Cerebellar nuclear complex (tissue), 1 donor: ENCODE data around the gene GABRP.
"Not testable (repeated sequence)": the region's sequence is repeated elsewhere in the genome, so short reads cannot be mapped to it uniquely, and the experiment has no call there.

Experiments
- DNase-seq, 2 experiments: peaks; one replicate each; lab custom pipeline; 2025; lab: John Stamatoyannopoulos, UW

Gene GABRP

DNA sequence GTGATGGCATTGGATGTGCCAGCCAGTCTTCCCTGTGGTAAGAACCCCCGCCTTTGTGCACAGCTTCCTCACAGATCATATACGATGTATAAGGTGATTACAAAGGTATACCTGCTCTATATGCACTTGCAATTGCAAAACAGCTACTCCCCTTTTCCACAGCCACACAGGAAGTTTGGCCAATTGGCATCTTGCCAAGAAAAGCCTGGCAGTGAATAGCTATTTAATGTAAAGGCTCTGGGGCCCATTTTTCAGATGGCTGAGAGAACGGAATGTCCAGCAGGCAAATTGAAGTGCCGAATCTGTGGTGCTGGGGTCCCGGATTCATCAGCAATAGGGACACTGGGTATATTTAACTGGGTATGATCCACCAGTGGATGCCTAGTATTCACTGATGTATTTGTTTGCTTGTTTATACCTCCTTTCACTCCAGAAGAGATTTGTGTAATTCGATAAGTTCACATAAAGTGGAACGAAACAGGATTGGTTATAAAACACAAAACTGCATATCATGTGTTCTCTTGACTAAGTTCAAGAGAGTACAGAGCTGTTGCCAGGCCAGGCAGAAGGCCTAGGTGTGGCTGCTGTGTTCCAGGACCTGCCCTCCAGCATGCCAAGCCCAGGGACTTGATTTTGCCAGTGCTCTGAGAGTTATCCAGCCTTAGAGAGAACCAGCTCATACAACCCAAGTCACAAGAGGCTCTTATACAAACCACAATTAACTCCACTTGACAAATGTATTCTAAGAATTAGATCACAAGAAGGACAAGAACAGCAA lies 27.7 kb upstream of the GABRP start:
- DNase-seq: no peak

DNA sequence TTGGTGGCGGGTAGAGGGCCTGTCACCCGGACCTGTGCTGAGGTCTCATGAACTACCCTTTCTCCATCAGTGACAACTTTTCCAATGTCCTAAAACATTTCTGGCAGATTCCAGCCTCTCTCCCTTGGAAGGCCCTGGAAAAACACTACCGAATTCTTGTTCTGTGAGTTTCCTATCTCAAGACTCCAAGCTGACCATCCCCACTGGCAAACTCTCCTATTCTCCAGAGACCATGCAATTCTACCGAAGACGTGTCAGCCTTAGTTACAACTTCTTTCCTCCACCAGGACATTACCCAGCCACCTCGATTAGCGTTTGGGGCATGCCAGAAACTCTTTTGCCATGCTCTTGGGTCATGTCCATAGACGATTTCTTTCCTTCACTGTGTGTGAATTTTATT lies 26.8 kb upstream of the GABRP start:
- no peak for DNase-seq

DNA sequence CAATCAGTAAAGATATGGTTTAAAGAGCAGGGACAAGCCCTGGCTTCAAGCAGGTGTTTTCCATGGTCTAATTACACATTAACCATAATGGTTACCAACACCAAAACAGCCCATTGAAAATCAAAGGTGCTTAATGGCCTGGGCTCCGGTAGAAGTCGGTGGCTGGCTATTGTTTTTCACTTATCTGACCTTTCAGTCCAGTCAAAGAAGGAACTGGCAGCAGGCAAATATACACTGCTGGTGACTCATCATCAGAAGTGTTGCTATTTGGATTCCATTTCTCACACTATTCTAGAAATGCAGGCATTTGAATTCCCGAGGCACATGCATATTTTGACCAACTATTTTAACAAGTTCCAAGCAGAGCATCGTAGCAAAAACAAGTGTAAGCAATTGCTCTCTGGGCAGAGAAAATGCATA lies 26.3 kb upstream of the GABRP start:
- DNase-seq: no peak

DNA sequence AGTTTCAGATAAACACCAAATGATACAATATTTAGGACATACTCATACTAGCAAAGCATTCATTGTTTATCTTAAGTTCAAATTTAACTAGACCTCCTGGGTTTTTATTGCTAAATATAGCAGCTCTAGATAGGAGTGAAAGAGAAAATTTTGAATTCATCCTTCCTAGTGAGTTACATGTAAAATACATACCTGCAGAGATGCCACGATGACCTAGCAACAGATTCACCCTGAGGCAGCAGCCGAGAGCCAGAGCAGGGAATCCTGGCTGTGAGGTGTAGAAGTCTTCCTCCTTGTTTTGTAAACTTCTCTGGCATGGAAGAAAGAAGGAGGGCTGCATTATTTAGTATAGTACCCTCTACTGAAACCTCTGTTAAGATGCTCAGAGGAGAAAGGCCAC lies 25.9 kb upstream of the GABRP start:
- no peak for DNase-seq

DNA sequence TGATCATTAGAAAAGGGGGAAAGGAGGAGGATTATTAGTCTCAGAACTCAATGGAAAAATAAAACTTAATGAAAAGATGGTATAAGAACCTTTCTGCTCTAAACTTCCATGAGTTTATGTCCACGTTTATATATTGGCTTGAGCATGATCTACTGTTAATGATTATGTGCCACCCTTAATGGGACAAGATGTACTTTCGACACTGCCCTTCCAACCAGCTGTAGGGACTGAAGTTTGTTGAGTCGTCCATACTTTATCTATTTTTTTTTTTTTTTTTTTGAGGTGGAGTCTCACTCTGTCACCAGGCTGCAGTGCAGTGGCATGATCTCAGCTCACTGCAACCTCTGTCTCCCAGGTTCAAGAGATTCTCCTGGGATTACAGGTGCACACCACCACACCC lies 25.0 kb upstream of the GABRP start:
- no peak for DNase-seq

DNA sequence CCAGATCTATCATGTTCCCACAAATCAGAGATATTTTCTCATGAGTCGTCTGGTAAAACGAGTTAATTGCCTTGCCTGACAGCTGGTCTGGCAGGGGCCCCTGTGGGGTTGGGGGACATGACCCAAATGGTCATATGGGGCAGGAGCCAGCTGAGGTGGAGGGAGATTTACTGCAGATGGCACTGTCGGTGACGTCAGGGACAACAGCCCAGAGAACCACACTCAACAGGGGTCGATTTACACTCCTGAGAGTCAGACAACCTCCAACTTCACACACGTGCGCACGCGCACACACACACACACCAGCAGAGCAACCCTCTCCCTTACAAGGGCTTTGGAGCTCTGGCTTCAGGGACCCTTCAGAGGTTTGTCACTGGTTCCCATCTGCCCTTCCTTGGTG lies 23.4 kb upstream of the GABRP start:
- no peak for DNase-seq

DNA sequence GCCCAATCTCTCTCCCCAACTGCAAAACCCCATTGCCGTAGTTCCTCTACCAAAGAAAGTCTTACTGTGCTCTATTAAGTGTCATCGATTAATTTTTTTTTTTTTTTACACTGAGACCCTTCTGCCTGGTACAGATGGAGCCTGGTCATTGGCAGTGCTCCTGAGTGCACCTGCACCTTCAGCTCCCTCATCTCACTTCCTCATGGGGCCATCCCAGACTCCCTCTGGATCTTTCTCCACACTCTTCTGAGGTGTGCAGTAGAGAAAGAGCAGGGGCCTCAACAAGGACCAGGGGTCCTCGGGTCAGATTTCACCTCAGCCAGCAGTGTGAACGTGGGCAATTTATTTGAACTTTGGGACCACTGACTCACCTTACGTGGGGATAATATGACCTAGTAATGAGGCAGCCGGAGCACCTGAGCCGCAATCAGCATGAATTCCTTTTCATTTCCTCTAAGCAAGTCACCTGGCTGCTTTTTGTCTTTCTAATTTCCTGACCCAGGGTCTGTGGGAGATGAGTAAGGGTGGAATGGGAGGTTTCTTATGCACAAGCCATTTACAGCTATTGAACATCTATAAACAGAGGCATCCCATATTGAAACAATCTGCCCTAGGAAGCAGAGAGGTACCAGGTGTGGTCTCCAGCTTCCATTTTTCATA lies 22.3 kb upstream of the GABRP start:
- DNase-seq: no peak

DNA sequence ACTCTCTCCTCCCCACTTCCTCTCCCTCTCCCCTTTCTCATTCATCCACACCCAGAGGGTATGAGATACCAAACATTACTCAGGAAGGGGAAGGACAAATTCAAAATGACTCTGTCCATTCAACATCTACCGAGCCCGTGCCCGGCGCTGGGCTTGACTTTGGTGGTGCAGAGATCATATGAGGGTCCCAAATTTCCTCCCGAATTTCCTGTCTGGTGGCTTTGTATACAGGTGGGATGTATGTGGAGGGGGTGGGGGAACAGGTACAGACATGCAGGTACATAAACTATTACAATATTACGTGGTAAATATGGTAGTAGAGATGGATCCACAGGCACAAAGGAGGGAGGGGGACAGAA lies 21.8 kb upstream of the GABRP start:
- DNase-seq: no peak

DNA sequence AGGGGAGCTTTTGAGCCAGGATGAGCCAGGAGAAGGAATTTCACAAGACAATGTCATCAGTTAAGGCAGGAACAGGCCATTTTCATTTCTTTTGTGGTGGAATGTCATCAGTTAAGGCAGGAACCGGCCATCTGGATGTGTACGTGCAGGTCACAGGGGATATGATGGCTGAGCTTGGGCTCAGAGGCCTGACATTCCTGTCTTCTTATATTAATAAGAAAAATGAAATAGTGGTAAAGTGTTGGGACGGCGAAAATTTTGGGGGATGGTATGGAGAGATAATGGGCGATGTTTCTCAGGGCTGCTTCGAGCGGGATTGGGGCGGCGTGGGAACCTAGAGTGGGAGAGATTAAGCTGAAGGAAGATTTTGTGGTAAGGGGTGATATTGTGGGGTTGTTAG lies 21.2 kb upstream of the GABRP start:
- DNase-seq: not testable (repeated sequence)

DNA sequence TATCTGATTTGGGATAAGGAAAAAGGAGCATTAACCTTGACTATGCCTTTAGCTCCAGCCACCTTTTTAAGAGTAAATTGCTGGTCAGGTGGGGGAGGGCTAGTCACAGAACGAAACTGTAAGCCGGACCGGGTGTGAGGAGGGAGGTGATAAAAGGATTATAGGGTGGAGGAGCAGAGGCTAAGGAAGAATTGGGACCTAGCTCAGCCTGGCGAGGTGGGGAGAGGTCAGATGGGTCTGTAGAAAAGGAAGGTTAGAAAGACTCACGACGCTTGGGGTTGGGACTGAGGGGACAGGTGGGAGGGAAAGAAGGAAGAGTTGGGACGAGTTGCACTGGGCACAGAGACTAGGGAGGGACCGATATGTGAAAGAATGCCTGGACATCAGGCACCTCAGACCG lies 17.7 kb upstream of the GABRP start:
- DNase-seq: not testable (repeated sequence)

DNA sequence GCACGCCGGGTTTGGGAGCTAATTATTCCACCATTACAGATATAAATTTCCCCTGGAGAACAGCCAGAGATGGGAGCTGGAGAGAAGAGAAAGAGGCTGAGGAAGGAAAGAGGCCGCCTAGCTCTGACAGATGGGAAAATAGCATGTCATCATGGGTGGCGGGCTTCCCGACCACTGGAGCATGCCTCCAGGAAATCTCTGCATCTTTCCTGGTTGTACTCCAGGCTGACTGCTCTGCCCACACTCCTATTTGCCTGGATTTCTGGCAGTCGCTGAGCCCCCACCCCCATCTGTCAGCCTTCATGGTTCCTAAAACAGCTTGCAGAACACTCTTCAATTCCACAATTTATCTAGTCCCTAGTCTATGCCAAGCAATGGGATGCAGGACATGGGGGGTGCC lies 14.3 kb upstream of the GABRP start:
- peak in 1 of 2 experiments; percentile 67 for DNase-seq

DNA sequence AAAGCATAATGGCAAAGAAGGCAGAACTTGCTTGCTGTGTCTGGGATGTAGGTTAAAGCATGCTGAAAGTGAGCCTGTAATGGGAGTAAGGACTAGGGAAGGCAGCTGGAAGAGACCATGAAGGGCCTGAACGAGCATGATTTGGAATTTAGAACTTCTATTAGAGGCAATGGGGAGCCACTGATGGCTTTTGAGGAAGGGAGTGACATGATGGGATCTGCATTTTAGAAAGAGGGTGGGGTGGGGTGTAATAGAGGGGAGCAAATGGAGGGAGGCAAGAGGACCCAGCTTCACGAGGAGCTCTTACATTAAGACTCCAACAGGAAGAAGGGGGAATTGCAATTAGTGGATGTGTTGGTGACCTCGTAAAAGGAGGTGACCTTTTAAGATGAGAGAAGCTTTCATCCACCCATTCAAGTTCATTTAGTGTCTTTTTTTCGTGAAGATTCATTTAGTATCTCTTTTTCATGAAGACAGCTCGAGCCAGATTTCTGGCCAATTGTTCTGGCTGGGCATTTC lies 13.6 kb upstream of the GABRP start:
- no peak for DNase-seq

DNA sequence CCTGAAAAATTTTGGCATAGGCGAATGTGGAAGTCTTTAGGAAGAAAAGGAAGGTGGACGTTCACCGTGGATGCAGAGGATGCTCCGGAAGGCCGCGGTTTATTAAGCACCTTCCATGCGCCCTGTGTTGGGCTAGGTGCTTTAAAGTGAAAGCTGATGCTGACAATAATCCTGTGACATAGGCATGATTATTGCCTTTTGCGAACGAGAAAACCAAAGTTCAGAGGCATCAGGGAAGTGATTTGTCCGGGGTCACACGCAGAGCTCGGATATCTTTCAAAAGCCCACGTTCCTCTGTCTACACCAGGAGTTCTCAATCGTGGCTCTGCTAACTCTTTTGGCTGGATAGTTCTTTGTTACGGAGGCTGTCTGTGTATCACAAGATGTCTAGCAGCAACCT lies 12.0 kb upstream of the GABRP start:
- DNase-seq: no peak

DNA sequence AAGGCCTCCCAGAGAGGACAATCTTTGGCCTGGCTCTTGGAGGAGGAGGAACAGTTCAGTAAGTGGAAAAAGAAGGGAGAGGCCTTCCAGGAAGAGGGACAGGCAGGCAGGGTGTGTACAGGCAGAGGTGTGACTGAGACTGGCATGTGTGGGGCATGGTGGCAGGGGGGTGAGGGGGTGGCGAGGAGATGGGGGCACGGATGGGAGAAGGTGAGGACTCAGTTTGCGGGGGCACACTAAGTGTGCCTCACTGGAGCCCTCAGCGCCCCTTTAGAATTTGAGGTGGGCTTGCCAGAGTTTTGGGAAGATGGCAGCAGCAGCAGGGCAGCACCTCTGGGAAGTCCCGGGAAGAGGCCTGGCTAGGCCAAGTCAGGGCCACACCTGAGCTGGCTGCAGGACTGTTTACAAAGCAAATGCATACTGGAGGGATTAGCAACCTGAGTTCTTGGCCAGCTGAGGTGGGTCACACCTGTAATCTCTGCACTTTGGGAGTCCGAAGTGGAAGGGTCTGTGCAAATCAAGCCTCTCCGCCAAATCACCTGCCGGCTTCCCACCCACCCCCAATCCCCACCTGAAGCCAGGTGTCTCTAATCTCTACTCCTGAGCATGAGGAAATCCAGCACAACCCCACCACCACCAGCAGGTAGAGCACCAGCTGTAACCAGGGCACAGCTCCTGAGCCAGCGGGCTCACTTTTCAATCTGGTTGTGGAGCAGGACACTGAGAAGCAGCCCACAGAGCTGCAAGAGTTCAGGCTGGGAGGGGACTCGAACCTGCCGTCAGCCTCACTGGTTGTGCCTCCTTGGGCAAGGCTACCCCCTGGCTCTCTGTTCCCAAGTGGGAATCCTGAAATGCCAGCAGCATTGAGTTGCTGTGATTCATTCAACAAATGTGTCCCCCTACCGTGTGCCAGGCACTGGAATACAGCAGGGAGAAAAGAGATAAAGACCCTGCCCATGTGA lies 10.2 kb upstream of the GABRP start:
- DNase-seq: no peak

DNA sequence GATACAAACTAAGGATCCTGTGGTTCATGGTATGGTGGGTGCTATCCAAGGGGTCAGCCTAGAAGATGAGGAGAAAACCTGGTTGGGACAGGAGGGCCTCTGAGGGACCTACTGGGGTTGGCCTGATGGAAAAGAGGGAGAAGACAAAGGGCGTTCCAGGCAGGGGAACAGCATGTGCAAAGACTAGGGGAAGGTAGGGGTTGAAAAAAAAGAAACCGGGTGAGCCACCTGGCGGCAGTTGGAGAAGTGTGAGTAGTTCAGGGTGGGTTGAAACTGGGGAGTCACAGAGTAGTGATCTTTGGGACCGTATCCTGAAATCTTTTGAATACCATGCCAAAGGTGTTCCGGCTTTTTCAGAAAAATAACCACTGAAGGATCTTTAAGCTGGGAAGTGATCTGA lies 8.7 kb upstream of the GABRP start:
- no peak for DNase-seq

DNA sequence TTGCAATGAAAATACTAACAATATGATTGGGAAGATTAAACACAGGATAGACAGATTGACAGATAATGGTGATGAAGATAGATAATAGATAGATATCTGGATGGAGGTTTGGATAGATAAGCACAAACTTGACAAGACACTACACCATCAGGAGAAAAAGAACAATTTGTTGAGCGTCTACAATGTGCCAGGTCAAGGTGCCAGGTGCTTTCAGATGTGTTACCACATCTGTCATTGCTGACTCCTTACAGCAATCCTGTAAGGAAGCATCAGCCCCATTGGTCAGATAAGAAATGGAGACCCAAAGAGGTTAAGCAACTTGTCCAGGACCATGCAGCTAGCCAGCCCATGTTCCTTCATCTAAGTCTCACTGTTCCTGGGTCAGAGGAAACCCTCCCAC lies 1.6 kb upstream of the GABRP start:
- no peak for DNase-seq

DNA sequence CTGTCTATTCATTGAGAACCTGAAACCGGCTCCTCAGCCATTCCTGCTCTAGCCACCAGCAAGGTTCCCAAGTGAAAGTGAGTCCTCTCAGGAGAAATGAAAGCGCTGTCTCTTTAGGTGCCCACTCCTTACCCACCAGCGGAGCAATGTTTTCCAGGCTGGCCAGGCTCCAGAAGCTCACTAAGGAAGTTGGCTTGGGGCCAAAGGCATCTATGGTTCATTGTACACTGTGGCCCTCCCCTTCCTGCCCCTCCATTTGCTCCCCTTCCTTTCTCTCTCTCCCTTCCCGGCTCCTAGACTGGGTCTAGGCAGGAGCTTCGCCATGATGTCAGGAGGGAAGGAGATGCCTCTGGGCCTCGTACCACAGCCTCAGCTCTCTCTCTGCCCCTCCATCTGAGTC lies 1.1 kb upstream of the GABRP start:
- DNase-seq: no peak

DNA sequence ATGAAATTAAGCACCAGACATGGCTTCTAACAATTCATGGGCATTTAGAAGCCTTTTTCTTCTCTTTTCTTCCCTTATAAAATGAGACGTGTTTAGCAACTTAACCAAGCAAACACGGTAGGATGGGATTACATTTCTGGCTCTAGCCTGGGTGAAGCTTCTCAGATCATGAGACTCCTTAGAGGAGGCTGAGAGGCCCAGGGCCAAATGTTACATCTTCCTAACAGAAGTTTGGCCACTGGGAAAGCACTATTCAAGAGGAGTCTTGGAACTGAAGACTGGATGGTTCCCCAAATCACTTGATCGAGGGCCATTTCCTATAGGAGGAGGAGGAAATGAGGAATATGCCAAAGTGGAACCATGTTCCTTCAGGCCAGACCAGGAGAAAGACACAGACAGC lies 1.9 kb downstream of the GABRP start:
- no peak for DNase-seq

DNA sequence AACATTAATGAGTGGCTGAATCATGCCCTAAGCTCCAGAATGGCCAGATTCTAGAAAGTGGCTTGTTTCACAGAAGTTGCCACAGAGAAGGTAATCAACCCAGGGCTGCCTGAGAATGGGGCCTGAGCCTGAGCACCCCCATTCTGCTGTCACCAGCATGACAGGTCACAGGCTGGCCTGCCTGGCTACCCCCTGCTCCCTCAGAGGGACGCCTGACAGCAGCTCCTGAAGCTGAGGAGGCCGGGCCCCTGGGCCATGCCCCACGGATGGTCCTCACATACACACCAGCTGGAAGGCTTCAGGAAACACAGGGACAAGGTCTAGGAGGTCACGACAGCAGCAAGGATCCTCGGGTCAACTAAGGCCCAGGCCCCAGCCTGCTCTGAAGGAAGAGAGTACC lies 3.7 kb downstream of the GABRP start:
- DNase-seq: no peak

DNA sequence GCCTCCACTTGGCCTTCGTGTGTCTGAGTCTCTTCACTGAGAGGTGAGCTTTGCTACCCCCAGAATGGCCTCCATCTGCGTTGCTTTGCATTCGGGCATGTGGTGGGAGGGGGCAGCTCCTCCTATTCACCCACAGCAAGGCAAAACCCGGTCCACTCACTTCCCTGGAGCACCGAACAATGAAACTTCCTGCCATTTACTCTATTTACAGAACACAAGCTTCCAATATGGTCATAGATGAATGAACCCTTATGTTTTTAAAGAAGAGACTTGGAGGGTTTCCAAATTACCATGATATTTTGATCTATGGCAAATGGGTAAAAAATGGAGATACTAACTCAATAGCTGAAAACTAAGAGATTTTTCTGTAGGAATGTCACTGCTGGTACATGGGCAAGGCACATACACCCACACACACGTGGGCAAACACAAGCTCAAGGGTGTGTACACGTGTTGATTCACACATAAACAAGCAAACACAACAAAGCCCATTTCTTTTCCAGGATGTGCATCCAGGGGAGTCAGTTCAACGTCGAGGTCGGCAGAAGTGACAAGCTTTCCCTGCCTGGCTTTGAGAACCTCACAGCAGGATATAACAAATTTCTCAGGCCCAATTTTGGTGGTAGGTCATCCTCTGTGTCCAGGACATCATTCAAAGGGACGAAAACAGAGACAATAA lies 5.2 kb downstream of the GABRP start:
- no peak for DNase-seq

DNA sequence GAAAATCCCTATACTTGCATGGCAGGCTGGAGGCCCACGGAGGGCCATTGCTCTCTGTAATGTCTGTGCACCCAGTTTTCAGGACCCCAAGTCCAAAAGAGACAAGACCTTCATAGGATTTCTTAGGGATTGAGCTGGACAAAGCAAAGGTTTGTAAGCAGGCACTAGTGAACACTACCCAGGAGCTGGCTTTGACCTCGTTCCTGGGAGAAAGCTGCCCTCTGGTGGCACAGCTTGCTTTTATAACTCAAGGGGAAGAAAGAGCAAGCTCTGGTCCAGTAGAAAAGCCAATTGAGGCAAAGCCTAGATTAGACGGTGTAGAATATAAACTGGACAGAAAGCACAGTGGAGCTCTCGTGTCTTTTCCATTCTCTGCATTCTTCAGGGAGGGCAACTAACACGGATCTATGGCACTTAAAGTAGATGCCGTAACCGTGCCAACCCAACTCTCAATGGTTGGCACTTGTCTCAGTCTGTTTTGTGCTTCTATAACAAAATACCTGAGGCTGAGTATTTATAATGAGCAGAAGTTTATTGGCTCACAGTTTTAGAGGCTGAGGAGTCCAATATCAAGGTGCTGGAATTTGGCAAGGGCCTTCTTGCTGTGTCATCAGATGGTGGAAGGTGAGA lies 7.9 kb downstream of the GABRP start:
- peak in 1 of 2 experiments; percentile 62 for DNase-seq
